ENCODE results near the gene LRRN4CL.
A peak's percentile ranks its signal among the peaks of the same experiment; 100 is the strongest.
"Not testable (repeated sequence)": the region's sequence is repeated elsewhere in the genome, so short reads cannot be mapped to it uniquely, and the experiment has no call there.

The LRRN4CL gene

DNA sequence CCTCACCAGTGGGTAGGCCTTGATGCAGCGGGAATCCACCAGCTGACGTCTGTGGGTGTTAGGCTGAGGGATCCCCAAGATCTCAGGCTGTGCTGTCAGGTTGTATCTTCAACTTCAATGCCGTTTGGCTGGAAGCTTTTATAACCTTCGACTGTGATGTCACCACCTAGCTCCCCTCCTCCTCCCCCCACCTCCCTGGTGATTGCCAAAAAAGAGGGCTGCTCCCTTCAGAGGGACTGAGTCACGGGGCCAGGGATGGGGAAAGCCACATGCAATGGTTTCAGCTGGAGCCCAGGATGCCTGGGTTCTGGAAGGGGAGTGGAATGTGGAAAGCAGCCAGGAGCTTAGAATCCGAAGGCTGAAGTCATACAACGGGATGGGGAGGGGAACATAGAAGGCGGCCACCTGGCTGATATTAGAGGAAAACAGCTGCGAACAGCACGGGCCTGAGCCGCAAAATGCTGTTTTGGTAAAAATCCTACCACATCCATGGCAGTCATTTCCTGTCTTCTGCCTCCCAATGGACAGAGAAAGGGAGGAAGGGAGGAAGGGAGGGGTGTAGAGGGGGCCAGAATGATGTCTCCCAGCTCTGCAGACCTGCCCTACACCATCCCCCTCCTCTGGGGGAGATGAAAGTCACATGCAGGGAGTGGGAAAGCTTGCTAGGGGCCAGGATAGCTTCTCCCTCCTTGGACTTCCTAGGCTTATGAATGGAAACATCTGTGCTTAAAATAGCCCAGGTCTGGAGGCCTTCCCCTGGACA, at the start of gene LRRN4CL:
TSS of gene LRRN4CL (minus strand) at position 110 of the 763 bp plus-strand sequence. CDS start 1,022 bp downstream, outside the sequence.
- peak; percentile 89 for DNase-seq

DNA sequence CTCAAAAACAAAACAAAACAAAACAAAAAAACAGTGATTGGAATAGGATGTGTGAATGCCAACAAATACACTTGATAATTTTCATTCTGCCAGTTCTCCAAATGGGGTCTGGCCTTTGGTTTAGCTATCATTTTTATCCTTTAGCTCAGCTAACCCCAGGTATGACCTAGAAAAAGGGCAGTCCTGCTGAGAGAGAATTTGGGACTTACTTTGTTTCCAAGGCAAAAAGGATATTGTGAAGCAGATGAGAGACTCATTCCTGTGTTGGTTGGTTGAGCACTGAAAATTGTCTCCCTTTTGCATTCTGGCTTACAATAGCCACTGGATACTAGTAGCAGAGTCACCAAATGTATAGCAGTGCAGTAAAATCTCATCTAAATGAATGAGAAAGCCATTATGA, 47.9 kb upstream of the LRRN4CL start:
- no peak for DNase-seq

DNA sequence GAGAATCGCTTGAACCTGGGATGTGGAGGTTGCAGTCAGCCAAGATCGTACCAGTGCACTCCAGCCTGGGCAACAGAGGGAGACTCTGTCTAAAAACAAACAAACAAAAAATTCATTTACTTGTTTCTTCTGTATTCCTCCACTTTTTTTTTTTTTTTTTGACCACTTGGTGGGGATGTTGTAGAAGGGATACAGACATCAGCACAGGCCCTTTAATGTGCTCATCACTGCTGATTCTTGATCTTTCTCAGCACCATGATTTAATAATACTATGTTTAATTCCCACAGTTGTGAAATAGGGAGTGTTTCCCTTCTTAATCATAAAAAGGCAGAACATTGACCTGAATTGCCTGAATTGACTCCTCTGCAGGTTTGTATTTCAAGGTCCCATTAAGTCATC, 43.5 kb upstream of the LRRN4CL start:
- DNase-seq, result no peak

DNA sequence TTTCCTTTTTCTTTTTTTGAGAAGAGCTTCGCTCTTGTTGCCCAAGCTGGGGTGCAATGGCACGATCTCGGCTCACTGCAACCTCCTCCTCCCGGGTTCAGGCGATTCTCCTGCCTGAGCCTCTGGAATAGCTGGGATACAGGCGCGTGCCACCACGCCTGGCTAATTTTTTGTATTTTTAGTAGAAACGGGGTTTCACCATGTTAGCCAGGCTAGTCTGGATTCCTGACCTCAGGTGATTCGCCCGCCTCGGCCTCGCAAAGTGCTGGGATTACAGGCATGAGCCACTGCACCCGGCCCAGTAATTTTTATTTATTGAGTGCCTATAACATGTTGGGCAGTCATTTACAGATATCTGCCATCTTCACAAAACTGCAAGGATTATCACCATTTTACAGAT, 40.7 kb upstream of the LRRN4CL start:
- not testable (repeated sequence) for DNase-seq

DNA sequence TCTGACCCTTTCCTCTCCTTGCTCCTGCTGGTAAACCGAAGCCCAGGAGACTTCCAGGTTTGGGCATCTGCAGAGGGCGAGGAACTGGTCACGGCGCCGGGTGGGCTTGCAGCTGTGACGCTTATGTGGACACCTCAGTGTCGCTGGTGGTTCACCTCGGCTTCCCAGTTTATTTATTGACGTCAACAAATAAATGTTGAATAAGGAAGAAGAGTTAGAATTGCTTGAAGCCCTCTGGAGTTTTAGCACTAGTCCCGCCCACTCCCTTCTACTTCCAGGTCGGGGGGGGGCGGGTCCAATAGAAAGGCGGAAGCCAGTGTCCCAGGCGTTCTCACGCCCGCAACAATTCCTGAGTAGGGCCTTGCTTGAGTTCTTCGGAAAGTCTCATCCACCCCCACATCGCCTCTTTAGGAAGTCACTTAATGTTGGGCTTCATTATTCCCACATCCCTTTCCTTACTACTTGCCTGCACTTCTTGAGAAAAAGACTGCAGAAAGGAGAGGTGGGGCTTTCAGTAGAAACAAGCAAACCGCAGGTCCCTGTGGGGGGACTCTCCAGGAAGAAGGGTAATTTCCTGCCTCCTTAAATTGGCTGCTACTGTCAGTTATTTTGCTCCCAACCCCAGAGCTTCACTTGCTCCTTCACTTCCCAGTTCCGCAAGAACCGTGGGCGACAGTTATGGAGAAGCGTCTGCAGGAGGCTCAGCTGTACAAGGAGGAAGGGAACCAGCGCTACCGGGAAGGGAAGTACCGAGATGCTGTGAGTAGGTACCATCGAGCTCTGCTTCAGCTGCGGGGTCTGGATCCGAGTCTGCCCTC, 39.0 kb upstream of the LRRN4CL start, which contains the start of gene TTC9C:
TSS of gene TTC9C (plus strand) at position 316 of the 818 bp plus-strand sequence. CDS start at position 679, 363 bp downstream.
- peak; percentile 93 for DNase-seq

DNA sequence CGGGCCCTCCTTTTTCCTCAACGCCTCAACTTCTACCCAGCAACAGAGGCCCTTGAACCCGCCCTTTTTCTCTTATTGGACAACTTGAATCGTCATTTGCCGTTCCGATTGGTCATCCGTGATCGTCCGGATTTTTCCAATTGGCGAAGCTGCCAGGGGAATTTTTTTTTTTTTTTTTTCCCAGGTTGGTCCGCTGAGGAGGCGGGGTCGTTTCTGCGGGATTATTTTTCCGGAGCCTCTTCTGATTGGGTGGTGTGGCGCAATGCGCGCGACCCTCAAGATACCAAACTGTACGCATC, 38.5 kb upstream of the LRRN4CL start:
- peak; percentile 95 for DNase-seq

DNA sequence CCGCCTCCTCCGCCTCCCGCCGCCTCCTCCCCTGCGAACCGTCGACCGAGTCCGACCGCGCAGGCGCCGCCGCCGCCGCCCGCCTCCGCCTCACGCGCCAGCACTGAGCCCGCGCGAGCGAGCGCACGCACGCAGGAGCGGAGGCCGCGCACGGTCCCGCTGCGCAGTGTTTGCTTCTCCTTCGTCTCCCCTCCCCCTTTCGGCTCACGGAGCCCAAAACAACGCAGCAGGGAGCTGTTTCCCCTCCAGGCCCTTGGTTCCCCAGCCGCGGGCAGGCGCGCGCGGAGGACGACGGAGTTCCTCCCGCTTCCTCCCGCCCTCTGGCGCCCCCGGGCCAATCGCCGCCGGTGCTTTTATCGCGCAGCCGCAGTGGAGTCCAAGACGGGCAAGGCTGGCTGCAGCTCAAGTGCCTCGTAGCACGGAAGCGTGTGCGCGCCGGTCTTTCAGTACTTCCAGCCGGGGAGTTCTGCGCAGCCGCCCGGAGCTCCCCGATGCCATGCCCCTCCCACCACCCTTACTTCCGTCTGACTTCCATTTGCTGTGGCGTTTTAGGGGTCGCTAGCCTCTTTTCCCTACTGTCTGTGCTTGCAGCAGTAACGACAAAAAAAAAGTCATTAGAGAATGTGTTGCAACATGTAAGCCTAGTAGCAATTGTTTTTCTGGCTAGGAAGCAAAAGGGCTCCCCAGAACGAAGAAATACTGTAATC, 38.0 kb upstream of the LRRN4CL start, which contains the start of gene HNRNPUL2:
TSS of gene HNRNPUL2 (minus strand) at position 293 of the 707 bp plus-strand sequence. CDS start 301 bp downstream, outside the sequence.
- DNase-seq, result peak; percentile 99

DNA sequence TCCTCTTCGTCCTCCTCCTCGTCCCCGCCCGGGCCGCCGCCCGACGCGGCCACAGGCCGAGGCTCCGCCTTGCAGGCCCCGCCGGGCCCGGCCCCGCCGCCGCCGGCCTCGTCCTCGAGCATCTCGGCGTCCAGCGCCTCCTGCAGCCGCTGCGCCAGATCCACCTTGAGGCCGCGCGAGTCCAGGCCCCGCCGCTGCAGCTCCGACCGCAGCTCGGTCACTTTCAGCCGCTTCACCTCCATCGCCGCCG, 37.5 kb upstream of the LRRN4CL start:
- DNase-seq, result no peak

DNA sequence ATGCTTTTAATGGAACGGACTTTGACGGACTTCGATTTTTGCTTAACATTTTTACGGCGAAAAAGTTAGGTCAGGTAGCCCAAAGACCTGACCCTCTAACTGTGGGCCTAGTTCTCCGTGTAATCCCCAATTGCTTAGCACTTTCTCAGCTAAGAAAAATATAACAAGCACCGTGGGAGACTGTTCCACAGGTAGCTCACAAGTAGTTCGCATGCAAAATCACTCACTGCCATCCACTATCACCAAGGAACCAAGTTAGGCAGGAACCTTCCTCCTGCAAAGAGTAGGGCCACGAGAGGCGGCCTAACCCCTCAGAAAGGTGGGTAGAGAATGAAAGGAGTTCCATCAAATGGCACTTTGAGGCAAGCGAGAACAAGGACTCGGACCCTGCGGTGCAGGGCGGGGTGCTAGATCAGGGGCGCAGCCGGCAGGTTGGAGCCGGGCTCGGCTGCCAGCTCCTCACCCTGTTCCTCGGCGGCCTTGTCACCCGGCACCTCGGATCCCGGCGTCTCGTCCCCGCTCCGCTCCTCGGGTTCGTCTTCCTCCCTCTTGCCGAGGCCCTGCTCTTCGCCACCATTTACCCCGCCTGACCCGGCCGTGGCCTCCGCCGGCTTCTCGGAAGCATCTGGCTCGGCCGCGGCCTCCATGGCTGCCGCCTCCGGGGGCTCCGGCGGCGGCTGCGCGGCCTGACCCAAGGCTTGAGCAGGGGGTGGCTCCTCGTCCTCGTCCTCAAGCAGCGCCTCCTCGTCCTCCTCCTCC, 37.0 kb upstream of the LRRN4CL start:
- DNase-seq, result no peak

DNA sequence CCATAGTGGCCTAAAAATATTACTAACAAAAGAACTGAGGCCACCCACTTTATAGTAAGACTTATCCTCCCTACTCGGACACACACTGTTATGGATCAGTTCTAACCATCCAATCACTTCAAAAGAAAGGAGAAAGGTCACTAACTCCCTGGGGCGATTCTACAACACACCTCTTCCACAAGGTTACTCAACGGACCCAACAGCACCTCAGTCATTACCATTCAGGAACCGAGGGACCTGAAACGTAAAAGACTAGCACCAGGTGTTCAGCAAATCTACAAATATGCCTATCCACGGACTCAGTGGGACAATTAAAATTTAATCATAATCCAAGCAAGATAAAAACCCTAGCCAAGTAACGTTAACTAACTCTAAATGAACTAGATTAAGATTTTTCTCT, 36.3 kb upstream of the LRRN4CL start:
- DNase-seq, result no peak

DNA sequence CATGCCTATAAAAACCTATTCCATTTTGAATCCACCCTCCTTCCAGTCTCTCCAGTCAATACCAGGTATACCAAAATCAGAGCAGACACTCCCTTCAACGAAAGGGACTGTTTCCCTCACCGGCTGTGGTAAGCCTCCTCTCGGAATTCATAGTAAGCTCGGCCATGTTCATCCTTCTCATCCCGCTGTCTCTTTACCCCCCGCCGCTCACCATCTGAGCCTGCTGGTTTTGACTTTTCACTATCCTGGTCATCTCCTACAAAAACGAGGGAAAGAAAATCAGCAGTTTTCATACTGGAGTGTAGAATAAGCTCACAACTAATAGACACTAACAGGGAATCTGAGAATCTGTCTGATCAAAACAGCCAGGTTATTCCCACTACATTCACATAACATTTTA, 34.8 kb upstream of the LRRN4CL start:
- DNase-seq, result no peak

DNA sequence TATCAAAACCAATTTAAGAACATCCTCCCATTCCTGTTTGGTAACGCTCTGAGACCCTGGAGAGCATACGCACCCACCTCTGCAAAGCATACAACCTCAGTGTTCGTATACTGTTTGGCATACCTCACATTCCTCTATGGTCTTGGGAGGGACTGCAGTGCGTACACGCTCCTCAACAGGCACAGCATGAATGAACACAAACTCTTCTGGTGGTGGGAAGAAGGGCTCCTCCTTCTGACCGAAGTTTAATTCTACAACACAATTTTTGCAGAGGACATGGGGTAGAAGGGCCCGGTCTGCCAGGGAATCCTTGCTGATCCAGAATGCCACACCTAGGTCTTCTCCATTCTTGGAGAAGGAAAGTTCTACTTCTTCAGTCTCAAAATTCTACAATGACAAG, 32.7 kb upstream of the LRRN4CL start:
- DNase-seq, result no peak

DNA sequence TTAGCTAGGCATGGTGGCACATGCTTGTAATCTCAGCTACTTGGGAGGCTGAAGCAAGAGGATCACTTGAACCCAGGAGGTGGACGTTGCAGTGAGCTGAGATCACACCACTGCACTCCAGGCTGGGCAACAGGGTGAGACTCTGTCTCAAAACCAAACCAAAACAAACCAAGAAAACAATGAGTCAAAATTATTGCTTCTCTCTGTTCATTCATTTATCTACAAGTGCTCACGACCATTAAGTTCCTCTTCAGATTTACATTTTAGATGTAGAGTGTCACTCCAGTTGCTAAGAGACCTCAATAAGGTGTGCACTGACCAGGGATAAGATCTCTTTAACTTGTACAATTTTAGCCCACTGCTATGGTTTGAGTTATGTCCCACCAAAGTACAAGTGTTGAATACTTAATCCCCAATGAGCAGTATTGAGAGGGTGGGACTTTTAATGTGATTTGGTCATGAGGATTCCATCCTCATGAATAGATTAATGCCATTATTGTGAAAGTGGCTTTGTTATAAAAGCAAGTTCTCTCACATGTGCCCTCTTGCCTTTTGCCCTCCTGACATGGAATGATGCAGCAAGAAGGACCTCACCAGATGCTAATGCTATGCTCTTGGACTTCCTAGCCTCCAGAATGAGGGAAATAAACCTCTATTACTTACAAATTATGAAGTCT, 30.1 kb upstream of the LRRN4CL start:
- no peak for DNase-seq

DNA sequence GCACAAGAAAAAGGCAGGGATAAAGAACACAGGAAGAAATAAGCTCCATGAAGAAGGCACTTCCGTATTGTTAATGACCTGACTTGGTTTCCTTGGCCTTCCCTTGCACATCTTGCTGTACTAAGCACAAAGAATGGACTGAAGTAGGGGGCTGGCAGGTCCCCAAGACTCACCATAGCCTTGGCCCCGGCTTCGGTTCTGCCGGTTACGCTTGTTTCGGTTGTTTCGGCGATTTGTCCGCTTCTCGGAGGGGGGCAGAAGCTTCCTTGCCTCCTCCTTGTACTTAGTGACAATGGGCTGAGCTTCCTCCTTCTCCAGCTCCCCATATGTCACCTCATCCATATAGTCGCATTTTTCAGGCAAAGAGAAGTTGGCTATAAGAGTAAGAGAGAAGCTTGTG, 27.5 kb upstream of the LRRN4CL start:
- DNase-seq, result no peak

DNA sequence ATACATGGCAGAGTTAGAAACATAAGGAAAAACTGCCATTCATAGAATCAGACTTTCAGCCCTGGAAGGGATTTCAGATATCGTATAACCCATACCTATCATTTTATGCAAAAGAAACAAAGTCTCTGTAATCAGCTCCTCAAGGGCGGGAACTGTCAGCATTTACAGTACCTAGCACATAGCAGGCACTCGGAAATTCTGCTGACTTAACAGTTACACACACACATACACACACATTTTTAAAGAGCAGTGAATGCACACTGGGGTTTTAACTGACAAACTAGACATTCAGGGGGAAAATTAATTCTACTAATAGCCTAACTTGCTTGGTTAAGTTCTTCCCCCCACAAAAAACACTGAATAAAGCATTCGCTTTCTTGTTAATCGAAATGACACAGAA, 26.9 kb upstream of the LRRN4CL start:
- DNase-seq, result no peak

DNA sequence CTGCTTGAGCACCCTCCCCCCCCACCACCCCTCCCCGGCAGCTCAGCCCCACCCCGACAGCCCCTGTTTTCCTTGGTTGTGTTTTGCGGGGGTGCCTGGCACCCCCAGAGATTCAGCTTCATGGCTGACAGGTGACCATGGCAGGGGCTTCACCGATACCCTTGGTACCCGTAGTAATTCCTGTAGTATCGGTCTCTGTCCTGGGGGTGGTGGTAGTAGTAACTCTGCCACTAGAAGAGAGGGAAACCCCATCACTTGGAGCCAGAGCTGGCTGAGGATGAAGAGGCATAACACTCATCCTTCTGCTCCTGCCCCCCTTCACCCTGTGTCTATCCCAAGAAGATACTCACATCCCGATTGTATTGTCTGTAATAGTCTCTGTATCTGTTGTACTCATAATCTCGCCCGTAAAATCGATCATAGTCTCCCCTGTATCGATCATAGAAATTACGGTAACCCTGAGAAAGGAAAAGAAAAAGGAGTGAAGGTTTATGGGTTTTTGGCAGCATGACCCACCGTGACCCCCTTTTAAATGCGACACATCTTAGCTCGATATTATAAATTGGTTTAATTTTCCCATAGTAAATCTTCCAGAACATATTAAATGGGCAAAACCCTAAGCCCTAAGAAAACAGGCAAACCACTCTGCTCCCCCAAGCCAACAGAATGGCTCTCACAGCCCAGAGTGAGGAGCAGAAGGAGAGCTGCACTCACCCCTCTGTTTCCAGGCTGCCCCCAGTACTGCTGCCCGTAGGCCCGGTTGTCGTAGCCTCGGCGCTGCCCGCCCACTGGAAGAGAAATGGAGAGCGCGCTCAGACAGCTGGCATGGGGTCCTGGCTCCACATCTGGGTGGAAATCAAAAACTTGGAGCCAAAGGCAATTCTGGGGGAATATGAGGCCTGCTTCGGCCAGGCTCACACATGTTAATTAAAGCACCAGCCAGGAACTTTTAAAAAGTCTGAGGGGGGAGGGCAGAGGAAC, 26.1 kb upstream of the LRRN4CL start:
- DNase-seq, result no peak

DNA sequence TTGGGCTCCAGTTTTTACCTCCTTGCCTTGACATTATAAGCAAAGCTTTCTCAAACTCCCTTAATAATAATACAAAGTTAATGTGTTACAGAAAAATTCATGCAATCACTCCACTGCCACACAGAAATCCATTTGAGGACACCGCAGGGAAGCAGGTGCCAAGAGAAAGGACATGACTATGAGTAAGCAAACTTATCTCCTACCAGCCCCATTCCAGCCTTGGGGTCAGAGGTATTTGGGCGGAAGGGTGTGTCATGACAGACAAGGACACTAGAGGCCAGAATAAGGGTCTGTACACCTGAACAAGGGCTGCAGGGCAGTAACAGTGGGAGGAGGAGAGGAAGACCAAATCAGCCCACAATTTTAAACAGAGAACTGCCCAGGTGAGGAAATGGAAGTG, 24.0 kb upstream of the LRRN4CL start:
- DNase-seq, result no peak

DNA sequence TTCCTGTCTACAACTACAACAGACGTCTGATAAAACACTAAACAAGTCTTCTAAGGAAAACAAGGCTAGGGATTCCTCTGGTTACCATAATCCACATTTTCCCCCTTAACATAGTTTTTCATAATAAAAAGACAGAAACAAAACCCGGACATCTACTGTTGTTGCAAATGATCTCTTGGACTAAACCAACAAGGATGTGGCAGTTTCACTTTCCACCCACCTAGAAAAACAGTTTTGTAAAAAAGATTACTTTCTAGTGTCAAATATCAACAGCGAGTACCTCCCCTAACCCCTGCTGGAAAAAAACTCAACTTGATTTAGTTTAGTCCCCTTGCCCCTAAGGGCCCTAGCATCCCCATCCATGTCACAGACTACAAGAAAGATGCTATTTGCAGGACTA, 23.5 kb upstream of the LRRN4CL start:
- no peak for DNase-seq

DNA sequence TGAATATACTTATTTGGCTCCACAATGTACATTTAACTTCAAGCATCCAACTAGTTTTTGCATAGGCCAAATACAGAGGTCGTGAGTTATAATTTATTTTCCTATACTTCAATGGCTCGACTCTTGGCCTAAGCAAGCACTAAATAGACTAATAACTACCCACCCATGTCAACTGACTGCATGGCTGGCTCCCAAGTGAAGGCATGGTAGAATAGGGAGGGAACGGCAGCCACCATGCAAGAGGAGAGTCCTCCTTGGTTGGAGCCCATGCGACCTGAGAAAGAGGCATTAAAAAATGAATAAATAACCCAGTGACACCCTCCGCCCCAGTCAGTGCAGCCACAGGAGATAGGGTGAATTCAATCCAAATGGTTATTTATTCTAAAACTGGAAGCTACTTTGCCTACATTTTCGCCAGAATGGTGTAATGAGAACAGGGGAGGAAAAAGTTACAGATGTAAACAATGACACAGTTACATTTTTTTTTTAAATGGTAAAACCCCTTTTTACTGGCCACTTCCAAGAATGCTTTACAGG, 23.0 kb upstream of the LRRN4CL start:
- no peak for DNase-seq

DNA sequence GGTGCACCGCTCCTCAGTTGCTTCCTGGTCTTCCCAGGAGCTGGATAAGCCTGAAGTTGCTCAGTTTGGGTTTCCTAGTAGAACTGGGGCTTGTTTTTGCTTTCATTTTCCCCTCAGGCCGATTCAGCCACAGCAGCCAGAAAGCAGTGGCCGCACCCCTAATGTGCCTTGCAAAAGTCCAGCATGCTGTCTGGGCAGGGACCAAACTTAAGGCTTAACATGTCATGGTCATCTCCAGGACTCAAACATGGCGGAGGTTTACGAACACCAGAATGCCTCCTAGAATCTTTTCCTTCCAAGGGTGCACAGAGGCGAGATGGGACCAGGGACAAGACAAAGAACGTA, 20.6 kb upstream of the LRRN4CL start:
- DNase-seq, result peak; percentile 47

All from femur (tissue), 1 donor.